ENCODE results near the gene OR4D2.

DNA sequence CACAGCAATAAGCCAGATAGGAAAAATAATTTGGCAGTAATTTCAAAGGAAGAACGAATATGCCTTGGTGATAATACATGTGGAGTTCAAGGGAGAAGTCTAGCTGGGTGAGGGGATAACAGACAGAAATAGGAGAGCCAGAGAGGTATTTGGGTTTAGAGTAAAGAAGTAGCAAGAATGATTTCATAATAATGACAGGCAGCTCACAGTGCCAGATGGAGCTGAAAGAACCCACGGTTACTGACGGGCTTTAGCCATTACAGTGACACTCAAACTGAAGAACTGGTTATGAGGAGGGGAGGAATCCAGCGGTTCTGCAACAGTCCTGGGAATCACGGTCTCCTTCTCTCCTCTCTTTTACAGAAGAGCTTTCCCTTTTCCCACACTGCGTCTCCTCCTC, 16.4 kb upstream of the OR4D2 start:
- TF ChIP-seq, protein P1, sequence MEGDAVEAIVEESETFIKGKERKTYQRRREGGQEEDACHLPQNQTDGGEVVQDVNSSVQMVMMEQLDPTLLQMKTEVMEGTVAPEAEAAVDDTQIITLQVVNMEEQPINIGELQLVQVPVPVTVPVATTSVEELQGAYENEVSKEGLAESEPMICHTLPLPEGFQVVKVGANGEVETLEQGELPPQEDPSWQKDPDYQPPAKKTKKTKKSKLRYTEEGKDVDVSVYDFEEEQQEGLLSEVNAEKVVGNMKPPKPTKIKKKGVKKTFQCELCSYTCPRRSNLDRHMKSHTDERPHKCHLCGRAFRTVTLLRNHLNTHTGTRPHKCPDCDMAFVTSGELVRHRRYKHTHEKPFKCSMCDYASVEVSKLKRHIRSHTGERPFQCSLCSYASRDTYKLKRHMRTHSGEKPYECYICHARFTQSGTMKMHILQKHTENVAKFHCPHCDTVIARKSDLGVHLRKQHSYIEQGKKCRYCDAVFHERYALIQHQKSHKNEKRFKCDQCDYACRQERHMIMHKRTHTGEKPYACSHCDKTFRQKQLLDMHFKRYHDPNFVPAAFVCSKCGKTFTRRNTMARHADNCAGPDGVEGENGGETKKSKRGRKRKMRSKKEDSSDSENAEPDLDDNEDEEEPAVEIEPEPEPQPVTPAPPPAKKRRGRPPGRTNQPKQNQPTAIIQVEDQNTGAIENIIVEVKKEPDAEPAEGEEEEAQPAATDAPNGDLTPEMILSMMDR (IDR thresholded peaks at IDR 0.05) = no peak
- no peak for TF ChIP-seq POLR2A (IDR thresholded peaks at IDR 0.05)
